Breast epithelium (tissue), 4 donors: ENCODE results near the gene LMBR1. TPM values are rescaled to one million over a fixed set of nuclear protein-coding genes. Genes with fewer than 3 reads are reported as not detected.
A peak's percentile ranks its signal among the peaks of the same experiment; 100 is the strongest.
"Not testable (repeated sequence)": the region's sequence is repeated elsewhere in the genome, so short reads cannot be mapped to it uniquely, and the experiment has no call there.

Experiments used
- DNase-seq, 2 donors: peaks; one replicate each; pipeline ENCODE4 v3.0.0-alpha.2; 2019; ENCODE audit warnings: low spot score in 2 of 2
- H3K27ac ChIP-seq, 2 donors: fragments of 200-600 bp; sonication (generic) in 1 of 2; one replicate each; pipeline ENCODE4 v1.5.1; 2016 to 2019; ENCODE audit warnings: mild to moderate bottlenecking in 1 of 2
- H3K27me3 ChIP-seq, 2 donors: fragments of 200-600 bp; sonication (generic) in 1 of 2; one replicate each; pipeline versions ENCODE4 v1.5.1 to v1.6.0; 2017 to 2019; ENCODE audit warnings: control low read depth in 1 of 2, mild to moderate bottlenecking in 1 of 2
- H3K36me3 ChIP-seq: fragments of 200-600 bp; one replicate; pipeline ENCODE4 v1.5.1; 2019
- H3K4me1 ChIP-seq, 2 donors: fragments of 200-600 bp; sonication (generic); one replicate each; pipeline ENCODE4 v1.5.1; 2016 to 2019; ENCODE audit warnings: control low read depth in 1 of 2
- H3K4me3 ChIP-seq, 3 donors: fragments of 200-600 bp; sonication (generic); 1 replicate in 2 of 3; 2 replicates in 1 of 3; pipeline ENCODE4 v1.5.1; 2016 to 2019; ENCODE audit warnings: mild to moderate bottlenecking in 3 of 3, moderate library complexity in 2 of 3
- H3K9me3 ChIP-seq, 2 donors: fragments of 200-600 bp; sonication (generic) in 1 of 2; one replicate each; pipeline ENCODE4 v1.5.1; 2016 to 2019; ENCODE audit warnings: control low read depth in 1 of 2
- CTCF ChIP-seq, 3 donors: fragments of 450-650 bp; IDR thresholded peaks; one replicate each; pipeline ENCODE4 v1.5.1; 2016 to 2017; ENCODE audit warnings: antibody characterized with exemption in 3 of 3, mild to moderate bottlenecking in 3 of 3, moderate library complexity in 3 of 3
- POLR2A ChIP-seq: fragments of 450-650 bp; IDR thresholded peaks from one replicate; pipeline ENCODE4 v1.6.1; 2016; ENCODE audit warnings: antibody characterized with exemption, mild to moderate bottlenecking, moderate library complexity
- POLR2AphosphoS5 ChIP-seq, 3 donors: sonication (generic); formaldehyde crosslinking; IDR thresholded peaks; one replicate each; pipeline ENCODE4 v1.6.1; 2017; ENCODE audit warnings: antibody characterized with exemption in 3 of 3
- intact Hi-C: fragments of 100-400 bp; cut with DNase I; formaldehyde crosslinking; loops from one replicate; pipeline ENCODE4 v1.15.1; 2023; ENCODE audit warnings: low total_unique reads
- total RNA-seq, 3 donors: library from RNA; depleted of rRNA; stranded (reverse); fragments of >200 nt; gene quantifications; one replicate each; pipeline ENCODE4 v1.1.0, GENCODE V29; 2016

LMBR1 gene
- total RNA-seq, 3 donors from 2014 or later, result 69.0 to 90.6 (median 88.8) TPM

DNA sequence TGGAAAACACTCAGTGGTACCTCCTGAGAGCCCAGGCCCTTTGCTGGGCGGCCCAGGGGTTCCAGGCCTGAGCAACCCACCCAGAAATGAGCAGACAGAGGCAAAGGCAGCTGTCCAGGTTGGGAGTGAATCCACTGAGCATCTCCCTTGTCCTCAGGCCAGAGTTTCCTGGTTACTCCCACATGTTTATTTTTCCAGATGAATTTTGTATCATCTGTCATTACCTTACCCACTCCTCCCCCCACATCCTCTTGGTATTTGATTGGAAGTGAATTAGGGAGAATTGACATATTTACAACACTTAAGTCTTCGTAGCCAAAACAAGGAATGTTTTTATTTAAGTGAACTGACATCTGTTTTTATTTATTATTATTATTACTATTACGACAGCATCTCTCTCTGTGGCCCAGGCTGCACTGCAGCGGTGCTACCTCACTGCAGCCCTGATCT, 13.2 kb upstream of the LMBR1 start:
- Histone ChIP-seq H3K36me3 (no peaks in the 10 kb centered on the region), H3K27ac (no peak overlapping the region), H3K27me3 (no peaks in the 10 kb centered on the region), H3K4me3 (no peak overlapping the region), H3K4me1 (no peaks in the 10 kb centered on the region), H3K9me3 (no peaks in the 10 kb centered on the region)
- TF ChIP-seq POLR2A (no peak), CTCF (IDR thresholded peaks at IDR 0.05) (no peak), POLR2AphosphoS5 (IDR thresholded peaks at IDR 0.05) (no peak)
- intact Hi-C loops, result no loop called here
- DNase-seq, result no peak

DNA sequence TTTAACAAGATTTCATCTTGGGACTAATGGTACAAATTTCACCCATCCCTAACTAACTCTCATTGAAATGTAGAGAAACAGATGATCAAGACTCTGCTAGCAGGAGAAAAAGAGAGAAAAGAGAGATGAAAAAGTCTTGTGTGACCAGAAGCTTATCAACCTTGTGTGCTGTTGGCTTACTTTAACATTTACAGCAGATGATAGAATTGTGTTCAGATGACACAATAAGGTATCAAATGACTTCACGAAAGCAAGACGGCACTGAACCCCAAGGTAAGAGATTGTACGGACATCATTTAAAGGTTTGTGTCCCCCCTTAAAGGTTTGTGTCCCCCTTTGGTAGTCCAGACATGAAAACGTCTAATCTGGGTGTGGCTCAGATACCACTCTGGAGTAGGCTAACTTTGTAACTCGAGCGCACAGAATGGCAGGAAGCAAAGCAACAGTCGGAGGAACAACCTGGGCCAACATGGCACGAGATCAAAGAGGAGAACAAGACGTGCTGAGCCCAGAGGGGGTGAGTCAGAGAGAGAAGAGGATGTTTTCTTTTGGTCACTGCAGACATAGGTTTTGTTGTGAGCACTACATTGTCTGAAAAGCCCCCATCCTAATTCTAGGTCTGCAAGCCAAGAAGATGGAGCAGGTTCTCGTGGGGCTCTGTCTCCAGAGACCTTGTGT, 10.4 kb upstream of the LMBR1 start:
- Histone ChIP-seq H3K4me3 (peak overlapping the region in 1 of 3 donors; percentile 15), H3K9me3 (no peaks in the 10 kb centered on the region), H3K36me3 (no peaks in the 10 kb centered on the region), H3K27ac (peak overlapping the region in 1 of 2 donors; percentile 63), H3K4me1 (no peaks in the 10 kb centered on the region), H3K27me3 (no peaks in the 10 kb centered on the region)
- no peak for TF ChIP-seq CTCF (IDR thresholded peaks at IDR 0.05)
- TF ChIP-seq POLR2A, result no peak
- peak; percentile 46 to 83 (median 53) for TF ChIP-seq POLR2AphosphoS5 (IDR thresholded peaks at IDR 0.05)
- peak in 1 of 2 donors; percentile 43 for DNase-seq
- intact Hi-C loops, result no loop called here

- H3K36me3 ChIP-seq, H3K4me1 ChIP-seq, H3K9me3 ChIP-seq, H3K4me3 ChIP-seq, H3K27me3 ChIP-seq, DNase-seq, intact Hi-C loops, H3K27ac ChIP-seq: not testable (repeated sequence)
Observed at GRCh38 chr7:156900093-156900492, 7.1 kb upstream of the LMBR1 start.

- Histone ChIP-seq H3K4me1 (no peaks in the 10 kb centered on the region), H3K4me3 (no peak overlapping the region), H3K27ac (no peak overlapping the region), H3K9me3 (no peaks in the 10 kb centered on the region), H3K27me3 (no peaks in the 10 kb centered on the region), H3K36me3 (no peaks in the 10 kb centered on the region)
- intact Hi-C loops, result no loop called here
- no peak for TF ChIP-seq CTCF (IDR thresholded peaks at IDR 0.05)
- TF ChIP-seq POLR2AphosphoS5 (IDR thresholded peaks at IDR 0.05), result no peak
- TF ChIP-seq POLR2A, result no peak
- no peak for DNase-seq
Observed at GRCh38 chr7:156898938-156899337, 6.0 kb upstream of the LMBR1 start.

DNA sequence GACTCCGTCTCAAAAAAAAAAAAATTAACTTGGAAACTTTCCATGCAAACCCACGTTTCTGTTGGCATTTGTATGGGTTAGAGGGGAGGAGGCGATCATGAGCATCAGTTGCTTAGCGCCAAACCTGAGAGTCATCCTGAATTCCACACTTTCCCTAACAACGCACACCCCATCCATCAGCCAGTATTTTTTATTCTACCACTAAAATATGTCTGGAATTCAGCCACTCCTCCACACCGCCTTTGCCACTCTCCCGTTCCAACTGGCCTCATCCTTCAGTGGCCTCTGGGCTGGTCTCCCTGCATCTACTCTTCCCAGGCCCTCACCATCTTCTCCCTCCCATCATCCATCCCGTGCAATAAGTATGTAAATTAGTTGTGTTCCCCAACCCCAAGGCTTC, 4.7 kb upstream of the LMBR1 start:
- DNase-seq, result no peak
- TF ChIP-seq CTCF (IDR thresholded peaks at IDR 0.05), result no peak
- TF ChIP-seq POLR2A, result no peak
- TF ChIP-seq POLR2AphosphoS5 (IDR thresholded peaks at IDR 0.05), result no peak
- intact Hi-C loops, result no loop called here

More for the DNA sequence above, 4.7 kb upstream of the LMBR1 start:
- Histone ChIP-seq H3K36me3 (no peaks in the 10 kb centered on the region), H3K4me1 (no peaks in the 10 kb centered on the region), H3K27me3 (no peaks in the 10 kb centered on the region), H3K9me3 (no peaks in the 10 kb centered on the region), H3K27ac (no peak overlapping the region), H3K4me3 (no peak overlapping the region)
